Colonic mucosa (tissue), 4 donors: ENCODE results near the gene PRR35. TPM values are rescaled to one million over a fixed set of nuclear protein-coding genes. Genes with fewer than 3 reads are reported as not detected.

ENCODE experiments used
- DNase-seq: peaks from one replicate; pipeline ENCODE4 v3.0.0-alpha.2; 2020
- H3K27ac ChIP-seq: fragments of 200-600 bp; one replicate; pipeline ENCODE4 v1.8.0; 2021
- H3K27me3 ChIP-seq: fragments of 200-600 bp; one replicate; pipeline ENCODE4 v1.8.0; 2021
- H3K36me3 ChIP-seq: fragments of 200-600 bp; one replicate; pipeline ENCODE4 v1.8.0; 2021
- H3K4me1 ChIP-seq: fragments of 200-600 bp; one replicate; pipeline ENCODE4 v1.8.0; 2021; ENCODE audit warnings: mild to moderate bottlenecking
- H3K4me3 ChIP-seq: fragments of 200-600 bp; one replicate; pipeline ENCODE4 v1.8.0; 2021
- H3K9ac ChIP-seq, 2 donors: one replicate each; pipeline ENCODE4 v1.7.0; 2013; ENCODE audit warnings: control low read depth in 2 of 2, low read depth in 2 of 2, low read length in 2 of 2
- H3K9me3 ChIP-seq: fragments of 200-600 bp; one replicate; pipeline ENCODE4 v1.8.0; 2021
- CTCF ChIP-seq: fragments of 200-600 bp; IDR thresholded peaks from one replicate; pipeline ENCODE4 v1.8.0; 2022; ENCODE audit warnings: antibody characterized with exemption, mild to moderate bottlenecking
- intact Hi-C: fragments of 100-400 bp; cut with DNase I; formaldehyde crosslinking; loops from one replicate; pipeline ENCODE4 v1.14.1; 2022
- total RNA-seq, 2 donors: library from RNA; stranded (reverse); fragmentation: NEBNext Ultra II Directional in 1 of 2; extraction: Animal tissue kit (Norgen Biotek cat#: 25700) in 1 of 2; gene quantifications; one replicate each; pipeline ENCODE4 v1.2.1, GENCODE V29; 2021
- donor health status: healthy.
- donor health status: DM: no; HTN: no; CAD: no.
- donor health status: DM: no; HTN: no; CAD: no.

The PRR35 gene
- total RNA-seq, 2 donors from 2014 or later, result not detected

GRCh38 chr16:557463-558297 is 2.5 kb upstream of the PRR35 start:
- no peak overlapping the region for H3K9ac ChIP-seq
- no peak for TF ChIP-seq CTCF
- intact Hi-C loops, result no loop called here
- no peaks in the 10 kb centered on the region for H3K9me3 ChIP-seq
- H3K36me3 ChIP-seq, result no peaks in the 10 kb centered on the region
- DNase-seq, result no peak
- H3K4me3 ChIP-seq, result no peak overlapping the region
- H3K4me1 ChIP-seq, result no peaks in the 10 kb centered on the region
- H3K27ac ChIP-seq, result no peak overlapping the region
- H3K27me3 ChIP-seq, result peaks cover 26% of the 10 kb centered on the region

- Histone ChIP-seq H3K27me3 (peaks cover 26% of the 10 kb centered on the region), H3K27ac (no peak overlapping the region), H3K4me3 (no peak overlapping the region), H3K9me3 (no peaks in the 10 kb centered on the region), H3K36me3 (no peaks in the 10 kb centered on the region), H3K4me1 (no peaks in the 10 kb centered on the region), H3K9ac (no peak overlapping the region)
- TF ChIP-seq CTCF, result no peak
- intact Hi-C loops, result no loop called here
- DNase-seq, result no peak
Measured at GRCh38 chr16:558298-559020, 1.7 kb upstream of the PRR35 start.

GRCh38 chr16:559021-559380 is 1.2 kb upstream of the PRR35 start:
- H3K36me3 ChIP-seq, result no peaks in the 10 kb centered on the region
- H3K4me3 ChIP-seq, result no peak overlapping the region
- intact Hi-C loops, result no loop called here
- peaks cover 26% of the 10 kb centered on the region for H3K27me3 ChIP-seq
- no peak for DNase-seq
- no peak for TF ChIP-seq CTCF
- no peak overlapping the region for H3K9ac ChIP-seq
- no peaks in the 10 kb centered on the region for H3K4me1 ChIP-seq
- no peaks in the 10 kb centered on the region for H3K9me3 ChIP-seq
- no peak overlapping the region for H3K27ac ChIP-seq

GRCh38 chr16:559411-560203 is 587 bp upstream of the PRR35 start:
- no peak for TF ChIP-seq CTCF
- H3K27me3 ChIP-seq, result peaks cover 26% of the 10 kb centered on the region
- intact Hi-C loops, result no loop called here

GRCh38 chr16:560701-561412 is 663 bp downstream of the PRR35 start:
- Histone ChIP-seq H3K4me1 (no peaks in the 10 kb centered on the region), H3K36me3 (no peaks in the 10 kb centered on the region), H3K27me3 (peaks cover 26% of the 10 kb centered on the region), H3K9me3 (no peaks in the 10 kb centered on the region), H3K27ac (no peak overlapping the region), H3K9ac (no peak overlapping the region), H3K4me3 (no peak overlapping the region)
- DNase-seq, result no peak
- intact Hi-C loops, result no loop called here
- TF ChIP-seq CTCF, result no peak

More at GRCh38 chr16:559411-560203, 587 bp upstream of the PRR35 start:
- Histone ChIP-seq H3K9ac (no peak overlapping the region), H3K9me3 (no peaks in the 10 kb centered on the region), H3K27ac (no peak overlapping the region), H3K4me1 (no peaks in the 10 kb centered on the region), H3K36me3 (no peaks in the 10 kb centered on the region), H3K4me3 (no peak overlapping the region)
- no peak for DNase-seq
